Measurements from ENCODE around the gene TRIM67.

The TRIM67 gene

DNA sequence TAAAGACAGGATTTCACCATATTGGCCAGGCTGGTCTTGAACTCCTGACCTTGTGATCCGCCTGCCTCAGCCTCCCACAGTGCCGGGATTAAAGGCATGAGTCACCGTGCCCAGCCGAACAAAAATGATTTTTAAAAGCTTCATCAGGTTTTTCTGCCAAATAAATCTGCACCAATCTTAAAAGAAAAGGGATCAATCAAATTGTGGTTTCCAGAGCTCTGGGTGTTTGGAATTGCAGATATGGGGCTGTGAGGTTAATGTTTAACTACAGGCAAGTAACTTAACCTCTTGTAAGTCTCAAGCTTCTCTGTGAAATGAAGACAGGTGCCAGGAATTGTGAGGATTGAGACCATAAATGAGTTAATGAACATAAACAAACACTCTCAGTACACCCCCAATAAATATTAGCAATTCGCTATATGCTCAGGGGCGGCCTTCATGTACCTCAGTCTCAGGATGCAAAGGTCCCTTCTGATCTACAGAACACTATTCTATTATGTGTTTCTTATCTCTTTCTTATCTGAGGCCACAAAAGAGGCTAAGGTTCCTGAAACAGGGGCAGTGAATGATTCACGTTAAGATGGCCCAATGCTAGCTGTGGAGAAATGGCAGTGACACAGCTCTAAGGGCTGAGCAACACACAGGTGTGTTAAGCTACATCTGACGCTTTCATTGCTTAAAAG lies 72.0 kb downstream of the TRIM67 start:
- DNase-seq (ENCODE audit: low read depth), result no peak

DNA sequence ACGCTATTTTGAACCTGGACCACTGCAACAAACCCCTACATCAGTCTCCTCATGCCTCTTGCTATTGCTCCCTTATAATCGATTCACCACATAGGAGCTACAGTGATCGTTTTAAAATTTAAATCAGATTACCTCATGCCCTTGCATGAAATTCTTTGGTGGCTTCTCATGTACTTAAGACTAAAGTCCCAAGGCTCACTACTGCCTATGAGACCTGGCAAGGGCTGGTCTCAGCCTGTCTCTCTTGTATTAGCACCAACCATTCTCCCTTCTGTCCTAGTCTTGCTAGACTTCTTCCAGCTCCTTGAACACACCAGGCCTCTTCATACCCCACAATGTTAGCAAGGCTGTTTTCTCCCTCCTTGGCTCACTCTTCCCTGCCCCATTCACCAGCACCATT lies 72.6 kb downstream of the TRIM67 start:
- no peak for DNase-seq (ENCODE audit: low read depth)

GRCh38 chr1:231235526-231236207 lies 73.8 kb downstream of the TRIM67 start:
- DNase-seq (ENCODE audit: low read depth), result no peak

DNA sequence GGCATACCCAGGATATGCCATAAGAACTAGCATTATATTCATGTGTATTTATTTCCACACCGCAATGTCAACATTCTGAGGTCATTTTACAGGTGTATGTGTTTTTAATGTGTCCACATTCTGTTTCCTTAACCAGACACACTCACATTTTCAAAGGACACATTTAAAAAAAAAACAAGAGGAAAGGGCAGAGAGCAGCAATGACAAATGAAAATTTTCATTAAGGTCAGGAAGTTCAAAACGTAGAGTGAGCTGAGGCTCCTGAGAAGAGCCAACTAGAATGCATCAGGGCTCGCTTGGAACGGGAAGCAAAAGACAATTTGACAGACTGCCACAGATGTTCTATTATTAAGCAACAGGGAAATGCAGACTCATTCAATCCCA lies 74.3 kb downstream of the TRIM67 start:
- no peak for DNase-seq (ENCODE audit: low read depth)

DNA sequence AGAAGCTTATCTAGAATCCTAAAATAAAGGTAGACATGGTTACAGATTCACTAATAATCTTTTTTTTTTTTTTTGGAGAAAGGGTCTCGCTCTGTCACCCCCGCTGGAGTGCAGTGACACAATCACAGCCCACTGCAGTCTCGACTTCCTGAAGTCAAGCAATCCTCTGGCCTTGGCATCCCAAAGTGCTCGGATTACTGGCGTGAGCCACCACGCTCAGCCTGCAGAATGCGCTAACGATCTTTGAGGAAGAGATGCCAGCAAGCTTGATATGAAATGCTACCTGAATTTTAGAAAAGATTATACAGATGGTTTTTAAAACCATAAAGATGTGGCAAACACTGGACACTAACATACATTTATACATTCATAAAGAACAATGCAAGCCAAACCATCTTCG lies 75.1 kb downstream of the TRIM67 start:
- no peak for DNase-seq (ENCODE audit: low read depth)

DNA sequence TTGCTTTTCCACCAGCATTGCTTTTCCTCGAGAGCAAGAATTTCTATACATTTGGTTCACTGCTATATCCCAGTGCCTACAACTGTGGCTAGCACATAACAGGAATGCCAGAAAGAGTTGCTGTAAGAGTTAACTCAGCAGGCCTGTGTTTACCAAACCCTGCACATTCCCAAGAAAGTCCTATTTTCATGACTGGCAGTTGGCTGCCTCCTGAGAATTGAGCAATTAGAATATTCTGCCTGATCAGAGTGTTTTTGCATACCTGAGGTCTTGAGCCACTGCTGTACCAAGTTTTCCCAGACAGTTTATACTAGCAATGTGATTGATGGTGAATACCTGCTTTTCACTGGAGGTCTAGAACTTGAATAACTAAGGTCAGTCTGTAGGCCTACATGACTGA lies 76.4 kb downstream of the TRIM67 start:
- no peak for DNase-seq (ENCODE audit: low read depth)

DNA sequence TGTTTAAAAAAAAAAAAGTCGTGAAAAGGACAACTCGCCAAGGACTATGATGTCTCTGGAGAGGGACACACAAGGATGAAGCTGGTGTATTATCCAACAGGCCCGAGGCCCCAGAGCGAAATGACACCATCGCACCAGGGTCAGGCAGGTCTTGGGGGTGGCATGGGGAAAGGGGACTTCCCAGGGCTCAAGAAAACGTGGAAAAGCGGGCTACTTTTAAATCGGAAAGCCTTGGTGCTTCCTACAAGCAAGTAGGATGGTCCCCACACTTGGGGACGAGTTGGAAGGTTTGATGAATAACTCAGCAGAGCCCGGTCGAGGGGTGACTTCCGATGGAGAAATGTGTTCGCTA lies 78.6 kb downstream of the TRIM67 start:
- peak; percentile 8 for DNase-seq (ENCODE audit: low read depth)

DNA sequence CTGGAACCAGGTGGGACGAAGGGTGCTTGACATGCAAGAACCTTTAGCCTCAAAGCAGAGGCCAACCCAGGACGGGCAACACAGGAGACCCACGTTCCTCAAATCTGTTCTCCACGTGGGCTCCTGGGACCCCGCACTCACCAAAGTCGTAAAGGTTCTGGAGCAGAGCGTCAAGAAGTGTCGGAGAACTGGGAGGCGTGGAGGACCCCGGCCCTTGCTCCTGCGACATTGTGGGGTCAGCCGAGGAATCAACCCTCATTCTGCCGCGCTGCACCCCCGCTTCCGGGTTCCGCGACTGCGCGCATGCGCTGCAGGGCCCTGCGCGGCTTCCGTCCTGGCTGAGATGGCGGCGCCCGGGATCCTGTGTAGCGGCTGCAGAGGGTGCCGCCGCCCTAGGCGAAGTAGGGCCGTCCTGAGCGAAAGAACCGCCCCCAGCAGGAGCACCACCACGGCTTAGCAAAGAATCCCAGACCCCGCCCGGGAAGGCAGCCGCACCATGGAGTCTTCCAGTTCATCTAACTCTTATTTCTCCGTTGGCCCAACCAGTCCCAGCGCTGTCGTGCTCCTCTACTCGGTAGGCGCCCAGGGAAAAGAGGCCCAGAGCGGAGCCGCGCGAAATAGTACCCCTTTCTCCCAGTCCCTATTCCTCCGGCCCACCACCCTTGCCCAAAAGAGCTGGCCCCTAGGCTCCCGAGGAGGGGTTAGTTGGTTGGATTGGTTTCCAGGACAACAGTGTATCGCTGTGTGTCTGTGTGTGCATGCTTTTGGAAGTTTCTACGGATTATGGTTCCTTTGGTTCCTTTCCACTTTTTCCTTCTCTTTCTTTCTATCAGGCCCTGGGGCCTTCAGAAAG lies 79.3 kb downstream of the TRIM67 start, which contains the start of gene GNPAT:
TSS of gene GNPAT (plus strand) at position 330 of the 853 bp plus-strand sequence. CDS start at position 497, 167 bp downstream.
- DNase-seq (ENCODE audit: low read depth), result peak; percentile 51

DNA sequence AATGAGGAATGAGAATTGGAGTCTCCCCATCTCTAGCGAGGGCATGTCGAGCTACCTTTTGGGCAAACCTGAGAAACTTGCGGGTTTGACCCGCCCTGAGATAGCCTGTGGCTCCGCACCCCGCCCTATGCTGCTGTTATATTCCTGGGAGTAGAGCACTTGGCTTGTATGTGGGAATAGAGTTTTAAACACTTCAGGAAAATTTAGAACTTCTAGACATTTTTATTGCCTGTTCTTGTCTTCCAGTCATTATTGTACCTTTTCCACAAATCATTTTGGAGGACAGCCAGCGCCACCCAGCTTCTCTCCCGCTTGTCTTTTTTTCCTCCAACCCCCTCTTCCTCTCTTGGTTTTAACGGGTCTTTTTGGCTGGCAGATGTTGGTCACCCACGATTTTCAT lies 79.9 kb downstream of the TRIM67 start:
- DNase-seq (ENCODE audit: low read depth), result no peak

GRCh38 chr1:231242516-231243198 lies 80.8 kb downstream of the TRIM67 start:
- no peak for DNase-seq (ENCODE audit: low read depth)

DNA sequence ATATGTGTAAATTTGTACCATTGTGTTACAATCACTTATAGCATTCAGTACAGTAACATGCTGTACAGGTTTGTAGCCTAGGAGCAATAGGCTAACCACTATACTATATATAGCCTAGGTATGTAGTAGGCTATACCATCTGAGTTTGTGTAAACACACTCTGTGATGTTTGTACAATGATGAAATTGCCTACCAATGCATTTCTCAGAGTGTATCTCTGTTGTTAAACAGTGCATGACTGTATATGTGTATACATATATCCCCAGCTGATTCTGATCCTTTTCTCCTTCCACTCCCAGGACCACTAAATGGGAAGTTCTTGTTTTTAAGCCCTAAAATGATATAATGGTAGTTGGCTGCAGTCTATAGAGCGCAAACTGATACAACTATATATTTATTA lies 86.9 kb downstream of the TRIM67 start:
- no peak for DNase-seq (ENCODE audit: low read depth)

GRCh38 chr1:231252336-231252735 lies 90.5 kb downstream of the TRIM67 start:
- no peak for DNase-seq (ENCODE audit: low read depth)

- DNase-seq (ENCODE audit: low read depth), result no peak
Observed at GRCh38 chr1:231260351-231260750, 98.5 kb downstream of the TRIM67 start.

- no peak for DNase-seq (ENCODE audit: low read depth)
Observed at GRCh38 chr1:231264642-231265041, 102.8 kb downstream of the TRIM67 start.

GRCh38 chr1:231265379-231265778 lies 103.5 kb downstream of the TRIM67 start:
- no peak for DNase-seq (ENCODE audit: low read depth)

DNA sequence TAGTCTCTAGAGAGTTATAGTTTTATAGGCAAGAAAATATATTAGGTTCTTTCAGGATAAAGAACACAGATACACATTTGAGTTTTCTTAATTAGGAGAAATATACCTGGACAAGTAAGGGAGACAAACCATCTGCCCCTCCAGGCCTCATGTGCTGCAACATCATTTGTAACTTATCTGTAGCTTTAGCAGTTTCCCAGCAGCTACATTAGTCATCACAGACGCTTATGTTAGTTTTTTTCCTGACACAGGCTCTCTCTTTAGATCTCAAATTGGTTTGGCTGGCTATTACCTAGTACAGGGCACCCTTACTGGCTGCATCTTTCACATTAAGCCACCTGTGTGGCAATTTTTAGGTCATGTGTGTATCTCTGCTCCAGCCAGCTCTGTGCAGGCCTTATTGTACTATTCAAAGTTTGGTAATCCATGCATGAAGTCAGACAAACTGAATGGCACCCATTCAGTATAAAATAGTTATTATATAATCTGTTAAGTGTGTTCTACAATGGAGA lies 105.0 kb downstream of the TRIM67 start:
- no peak for DNase-seq (ENCODE audit: low read depth)
